ENCODE results near the gene CORO2A.
"Not testable (repeated sequence)": the region's sequence is repeated elsewhere in the genome, so short reads cannot be mapped to it uniquely, and the experiment has no call there.

The CORO2A gene

GRCh38 chr9:98190757-98191105, 1.7 kb downstream of the CORO2A start:
- no peak for DNase-seq

- no peak for DNase-seq
Observed at GRCh38 chr9:98189412-98189811, 3.0 kb downstream of the CORO2A start.

- no peak for DNase-seq
Observed at GRCh38 chr9:98187926-98188325, 4.5 kb downstream of the CORO2A start.

GRCh38 chr9:98186236-98186635, 6.2 kb downstream of the CORO2A start:
- no peak for DNase-seq

GRCh38 chr9:98185611-98186171, 6.7 kb downstream of the CORO2A start:
- DNase-seq, result peak in 1 of 2 experiments; percentile 31

- DNase-seq, result no peak
Observed at GRCh38 chr9:98185021-98185567, 7.3 kb downstream of the CORO2A start.

GRCh38 chr9:98184326-98184725, 8.1 kb downstream of the CORO2A start:
- DNase-seq, result no peak

GRCh38 chr9:98182889-98183599, 9.4 kb downstream of the CORO2A start:
- no peak for DNase-seq

- no peak for DNase-seq
Observed at GRCh38 chr9:98182069-98182820, 10.2 kb downstream of the CORO2A start.

- no peak for DNase-seq
Observed at GRCh38 chr9:98181746-98182068, 10.7 kb downstream of the CORO2A start.

- no peak for DNase-seq
Observed at GRCh38 chr9:98180996-98181395, 11.4 kb downstream of the CORO2A start.

GRCh38 chr9:98178874-98179850, 13.3 kb downstream of the CORO2A start:
- DNase-seq, result no peak

- DNase-seq, result no peak
Observed at GRCh38 chr9:98176391-98177259, 15.8 kb downstream of the CORO2A start.

- DNase-seq, result no peak
Observed at GRCh38 chr9:98175762-98176161, 16.7 kb downstream of the CORO2A start.

GRCh38 chr9:98175028-98175569, 17.3 kb downstream of the CORO2A start:
- no peak for DNase-seq

GRCh38 chr9:98174502-98174918, 17.9 kb downstream of the CORO2A start:
- DNase-seq, result not testable (repeated sequence)

GRCh38 chr9:98173181-98173580, 19.3 kb downstream of the CORO2A start:
- no peak for DNase-seq

GRCh38 chr9:98172604-98173003, 19.8 kb downstream of the CORO2A start:
- DNase-seq, result no peak

- no peak for DNase-seq
Observed at GRCh38 chr9:98171176-98171925, 21.1 kb downstream of the CORO2A start.

GRCh38 chr9:98168941-98169488, 23.4 kb downstream of the CORO2A start:
- no peak for DNase-seq

Data from AML-193 (cell line).